Epithelial cell of alveolus of lung (primary cell): ENCODE data around the gene LSM7. TPM values are rescaled to one million over a fixed set of nuclear protein-coding genes. Genes with fewer than 3 reads are reported as not detected.

ENCODE experiments used
- total RNA-seq: library from RNA; depleted of rRNA; stranded (reverse); fragments of >200 nt; gene quantifications from 2 replicates; pipeline ENCODE4 v1.2.1, GENCODE V29; 2015

The LSM7 gene
- total RNA-seq: 135 and 247 TPM in 2 replicates

DNA sequence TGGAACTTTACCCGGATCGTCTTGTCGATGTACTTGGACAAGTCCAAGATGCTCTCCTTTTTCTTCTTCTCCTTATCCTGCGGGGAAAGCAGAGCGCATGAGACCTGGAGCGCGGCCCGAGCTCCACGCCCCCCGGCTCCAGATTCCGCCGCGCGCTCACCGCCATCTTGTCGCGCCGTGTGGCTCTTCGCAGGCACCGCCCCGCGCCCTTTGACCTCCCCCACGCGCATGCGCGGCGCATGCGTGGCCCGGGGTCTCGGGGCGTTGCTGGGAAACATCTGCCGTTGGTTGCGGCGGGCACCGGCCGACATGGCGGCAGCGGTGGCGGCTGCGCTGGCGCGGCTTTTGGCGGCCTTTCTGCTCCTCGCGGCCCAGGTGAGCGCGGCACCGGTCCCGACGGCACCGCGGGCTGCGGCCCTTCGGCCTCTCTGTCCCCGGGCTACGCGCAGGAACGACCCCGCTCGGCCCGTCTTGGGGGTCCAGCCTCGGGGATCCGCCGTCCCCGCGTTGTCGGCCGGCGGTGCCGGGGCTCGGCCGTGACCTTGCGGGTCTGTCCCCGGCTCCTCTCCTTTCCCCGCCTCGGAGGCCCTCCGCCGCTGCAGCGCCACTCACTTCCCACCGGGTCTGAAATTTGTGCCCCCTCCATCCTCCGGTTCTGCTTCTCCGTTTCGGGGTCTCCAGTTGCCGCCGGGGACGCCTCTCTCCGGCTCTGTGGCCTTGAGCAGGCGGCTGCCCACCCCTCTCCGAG lies at the start of gene LSM7, which contains the start of gene SPPL2B:
TSS of gene LSM7 (minus strand) at position 186 of the 748 bp plus-strand sequence. CDS start at position 166, 20 bp downstream.
TSS of gene SPPL2B (plus strand) at position 284 of the 748 bp plus-strand sequence. CDS start at position 310, 26 bp downstream.

DNA sequence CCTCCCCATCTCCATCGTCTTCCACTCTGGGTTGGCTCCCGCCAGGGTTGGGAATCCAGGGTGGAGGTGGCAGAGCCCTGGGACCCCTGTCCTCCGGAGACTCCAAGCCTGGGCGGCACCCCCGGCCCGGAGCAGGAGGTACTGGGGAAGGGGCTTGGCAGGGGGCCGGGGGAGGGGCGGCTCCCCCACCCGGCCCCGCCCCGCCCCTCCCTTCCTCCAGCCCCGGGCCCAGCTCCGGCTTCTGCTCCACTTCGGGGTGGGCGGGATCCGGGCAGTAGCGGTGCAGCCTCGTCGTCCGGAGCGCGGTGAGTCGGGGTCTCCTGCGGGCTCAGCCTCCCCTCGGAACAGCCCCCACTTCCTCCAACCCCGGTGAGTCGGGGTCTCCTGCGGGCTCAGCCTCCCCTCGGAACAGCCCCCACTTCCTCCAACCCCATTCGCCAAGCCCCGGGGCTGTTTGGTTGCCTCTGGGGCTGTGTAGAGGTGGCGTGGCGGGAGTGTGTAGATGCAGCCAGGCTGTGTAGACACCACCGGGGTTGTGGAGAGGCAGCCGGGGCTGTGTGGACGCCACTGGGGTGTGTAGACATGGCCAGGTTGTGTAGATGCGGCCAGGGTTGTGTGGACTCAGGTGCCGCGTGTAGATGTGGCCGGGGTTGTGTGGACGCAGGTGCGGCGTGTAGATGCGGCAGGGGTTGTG lies 31.8 kb upstream of the LSM7 start, which contains the start of gene TMPRSS9:
TSS of gene TMPRSS9 (plus strand) at position 274 of the 694 bp plus-strand sequence. CDS start 29,521 bp downstream, outside the sequence.

DNA sequence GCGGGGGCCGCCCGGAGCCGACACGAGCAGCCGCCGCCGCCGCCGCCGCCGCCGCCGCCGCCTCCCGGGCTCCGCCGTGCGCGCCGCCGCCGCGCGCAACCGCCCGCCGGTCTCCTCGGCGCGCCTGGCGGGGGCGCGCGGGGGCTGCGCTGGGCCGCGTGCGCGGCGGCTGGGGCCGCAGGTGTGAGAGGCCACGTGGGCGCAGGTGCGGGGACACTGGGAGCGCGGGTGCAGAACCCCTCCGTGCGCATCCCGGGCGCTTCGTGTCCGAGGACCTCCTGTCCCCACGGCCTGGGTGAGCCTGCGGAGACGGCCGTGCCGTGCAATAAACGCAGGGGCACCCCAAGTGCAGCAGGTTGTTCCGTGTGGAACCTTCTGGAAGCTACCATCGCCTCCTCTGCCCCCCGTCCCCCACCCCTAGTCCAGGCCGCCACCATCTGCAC lies 20.3 kb downstream of the LSM7 start, which contains the start of gene LINGO3:
TSS of gene LINGO3 (minus strand) at position 41 of the 443 bp plus-strand sequence. CDS start 16,378 bp downstream, outside the sequence.

DNA sequence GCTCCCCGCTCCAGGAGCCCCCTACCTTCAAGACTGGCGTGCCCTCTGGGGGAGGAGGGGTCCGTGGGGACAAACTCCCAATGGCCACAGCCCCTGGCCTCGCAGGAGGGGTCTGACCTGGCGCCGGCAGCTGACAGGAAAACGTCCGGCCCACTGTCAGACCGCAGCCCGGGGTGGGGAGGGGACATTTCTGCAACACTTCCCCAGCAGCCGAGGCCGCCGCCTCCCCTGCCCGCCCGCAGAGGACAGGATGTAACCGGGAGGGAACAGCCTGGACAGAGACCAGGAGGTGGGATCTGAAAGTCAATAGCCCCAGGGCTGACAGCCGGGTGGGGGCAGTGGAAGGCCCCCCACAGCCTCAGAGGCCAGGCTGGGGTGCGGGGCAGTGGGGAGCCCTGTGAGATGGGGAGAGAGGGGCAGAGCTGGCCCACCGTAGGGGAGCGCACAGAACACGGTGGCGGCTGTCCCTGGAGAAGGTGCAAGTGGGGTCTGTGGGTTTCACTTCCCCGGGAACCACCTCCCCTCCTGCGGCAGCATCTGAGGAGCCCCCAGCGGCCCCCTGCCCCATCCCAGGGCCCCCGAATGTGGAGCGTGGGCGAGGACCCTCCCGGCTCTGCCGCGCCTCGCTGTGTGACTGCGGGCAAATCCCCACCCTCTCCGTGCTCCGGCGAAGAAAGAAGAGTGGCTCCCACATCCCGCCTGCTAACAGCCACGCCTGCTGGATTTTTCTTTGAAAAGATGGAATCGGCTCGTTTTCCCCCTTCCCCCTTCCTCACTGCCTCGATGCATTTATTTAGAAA lies 46.1 kb downstream of the LSM7 start, which contains the start of gene PEAK3:
TSS of gene PEAK3 (minus strand) at position 114 of the 800 bp plus-strand sequence. CDS start 1,244 bp downstream, outside the sequence.

Other genes starting within 250 kb of the LSM7 start
- 27.5 and 36.5 TPM in 2 replicates for gene MOB3A, start 232.3 kb downstream of the LSM7 start, total RNA-seq
- gene IZUMO4, start 231.7 kb downstream of the LSM7 start, total RNA-seq: 0.13 and 2.9 TPM in 2 replicates
- gene AP3D1, start 177.0 kb downstream of the LSM7 start, total RNA-seq: 77.9 and 99.9 TPM in 2 replicates
- 8.0 and 24.8 TPM in 2 replicates for gene DOT1L, start 164.7 kb downstream of the LSM7 start, total RNA-seq
- gene PLEKHJ1, start 92.3 kb downstream of the LSM7 start, total RNA-seq: 49.7 and 72.8 TPM in 2 replicates
- 42.5 and 47.8 TPM in 2 replicates for gene SF3A2, start 91.8 kb downstream of the LSM7 start, total RNA-seq
- gene AMH, start 79.3 kb downstream of the LSM7 start, total RNA-seq: under 0.01 and 2.3 TPM in 2 replicates
- 3.2 TPM in 1 of 2 replicates, not detected in the other for gene JSRP1, start 72.2 kb downstream of the LSM7 start, total RNA-seq
- gene PEAK3, start 46.4 kb downstream of the LSM7 start, total RNA-seq: 0.13 TPM in 1 of 2 replicates, not detected in the other
- gene LINGO3, start 20.4 kb downstream of the LSM7 start, total RNA-seq: not detected in 2 replicates
- gene SPPL2B, start 98 bp upstream of the LSM7 start, total RNA-seq: 18.7 and 36.3 TPM in 2 replicates
- 0.26 TPM in 1 of 2 replicates, not detected in the other for gene TMPRSS9, start 31.7 kb upstream of the LSM7 start, total RNA-seq
- 56.9 and 71.1 TPM in 2 replicates for gene TIMM13, start 99.0 kb upstream of the LSM7 start, total RNA-seq
- gene LMNB2, start 128.4 kb upstream of the LSM7 start, total RNA-seq: 73.4 and 109 TPM in 2 replicates
- 56.2 and 71.7 TPM in 2 replicates for gene GADD45B, start 147.5 kb upstream of the LSM7 start, total RNA-seq